Esophagus squamous epithelium (tissue), 5 donors: ENCODE measurements around the gene SCN1A. TPM values are rescaled to one million over a fixed set of nuclear protein-coding genes. Genes with fewer than 3 reads are reported as not detected.

ENCODE experiments used
- DNase-seq: peaks from one replicate; lab custom pipeline; 2025; lab: John Stamatoyannopoulos, UW
- H3K27ac ChIP-seq, 4 donors: fragments of 200-600 bp; sonication (generic); one replicate each; pipeline ENCODE4 v1.5.1; 2016 to 2019; ENCODE audit warnings: mild to moderate bottlenecking in 1 of 4
- H3K27me3 ChIP-seq, 4 donors: fragments of 200-600 bp; sonication (generic); 1 replicate in 3 of 4; 2 replicates in 1 of 4; pipeline versions ENCODE4 v1.5.1 to v1.6.0; 2017 to 2021; ENCODE audit warnings: antibody characterized with exemption in 1 of 4
- H3K36me3 ChIP-seq, 3 donors: fragments of 200-600 bp; sonication (generic); one replicate each; pipeline ENCODE4 v1.5.1; 2016 to 2019
- H3K4me1 ChIP-seq, 3 donors: fragments of 200-600 bp; sonication (generic); one replicate each; pipeline ENCODE4 v1.5.1; 2017 to 2019
- H3K4me3 ChIP-seq, 4 donors: fragments of 200-600 bp; sonication (generic); 1 replicate in 3 of 4; 2 replicates in 1 of 4; pipeline ENCODE4 v1.5.1; 2016 to 2019; ENCODE audit warnings: mild to moderate bottlenecking in 2 of 4, moderate library complexity in 1 of 4
- H3K9me3 ChIP-seq, 3 donors: fragments of 200-600 bp; sonication (generic); one replicate each; pipeline ENCODE4 v1.5.1; 2016 to 2019
- POLR2A ChIP-seq, 4 donors: fragments of 450-650 bp; IDR thresholded peaks; one replicate each; pipeline ENCODE4 v1.6.1; 2017; ENCODE audit warnings: antibody characterized with exemption in 4 of 4, mild to moderate bottlenecking in 4 of 4, moderate library complexity in 3 of 4
- WGBS, 2 donors: methylation state at CpG; one replicate each; pipeline ENCODE4 v1.1.5; 2018; 5-methylcytosine and 5-hydroxymethylcytosine counted together
- intact Hi-C: fragments of 100-400 bp; cut with DNase I; formaldehyde crosslinking; loops from one replicate; pipeline ENCODE4 v1.15.0; 2022
- total RNA-seq, 4 donors: library from RNA; depleted of rRNA; stranded (reverse); fragments of >200 nt; gene quantifications; one replicate each; pipeline ENCODE4 v1.1.0, GENCODE V29; 2016
- TF ChIP-seq, protein P1 (sequence below), 6 experiments: fragments of 450-650 bp in 4 of 6; fragments of 200-600 bp in 2 of 6; sonication (generic) in 2 of 6; IDR thresholded peaks; one replicate each; pipeline ENCODE4 v1.5.1; 2016 to 2019; ENCODE audit warnings: antibody characterized with exemption in 6 of 6, mild to moderate bottlenecking in 4 of 6, moderate library complexity in 4 of 6
- donor health status: DM: yes; HTN: yes; CAD: no.

SCN1A gene
- not detected for total RNA-seq

DNA sequence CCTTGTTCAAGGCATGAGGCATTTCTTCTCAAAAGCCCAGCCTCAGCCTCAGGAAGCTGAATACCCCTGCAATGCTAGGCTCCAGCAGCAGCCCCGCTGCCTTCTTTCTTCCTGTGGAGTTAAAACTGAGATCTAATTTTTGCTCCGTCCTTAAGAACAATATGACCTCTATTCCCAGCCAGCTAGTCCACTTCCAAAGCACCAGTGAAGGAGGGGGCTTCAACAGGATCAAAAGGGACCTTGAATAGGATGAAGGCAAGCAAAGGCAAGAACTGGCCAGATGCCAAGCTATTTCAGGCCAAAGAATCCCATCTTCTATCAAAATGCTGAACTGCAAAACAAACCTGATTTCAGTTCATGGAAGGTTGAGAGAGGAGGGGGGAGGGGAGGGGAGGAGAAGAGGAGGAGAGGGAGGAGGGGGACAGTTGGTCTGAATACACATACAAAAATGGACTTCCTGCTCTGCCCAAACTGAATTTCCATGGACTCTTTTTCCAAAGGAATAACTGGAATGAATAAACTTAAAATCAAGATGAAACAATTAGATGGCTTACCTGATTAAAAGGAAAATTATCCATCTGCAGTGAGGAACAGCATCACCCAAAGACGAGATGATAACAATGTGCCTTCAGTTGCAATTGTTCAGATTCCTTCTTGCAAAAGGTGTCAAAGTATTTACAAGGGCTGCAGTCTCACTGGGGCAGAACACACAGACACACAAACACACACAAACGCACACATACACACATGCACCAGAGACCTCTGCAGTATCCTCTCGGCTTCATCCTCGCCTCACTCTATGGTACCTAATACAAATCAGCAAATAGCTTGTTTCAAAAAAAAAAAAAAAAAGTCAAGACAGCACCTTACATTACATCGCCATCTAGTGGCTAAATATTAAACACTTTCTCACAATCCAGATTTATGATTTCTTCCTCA is at the start of gene SCN1A:
SCN1A (minus strand) TSS at position 804 of the 939 bp plus-strand sequence. CDS start 54,399 bp downstream, outside the sequence.
- intact Hi-C loops, result no loop called here
- peaks cover 0 to 16% (median 0%) of the 10 kb centered on the region in 4 donors for H3K27me3 ChIP-seq
- no peak within 1 kb of the TSS for H3K4me3 ChIP-seq
- no peak for TF ChIP-seq POLR2A (IDR thresholded peaks at IDR 0.05)
- TF ChIP-seq, protein P1, sequence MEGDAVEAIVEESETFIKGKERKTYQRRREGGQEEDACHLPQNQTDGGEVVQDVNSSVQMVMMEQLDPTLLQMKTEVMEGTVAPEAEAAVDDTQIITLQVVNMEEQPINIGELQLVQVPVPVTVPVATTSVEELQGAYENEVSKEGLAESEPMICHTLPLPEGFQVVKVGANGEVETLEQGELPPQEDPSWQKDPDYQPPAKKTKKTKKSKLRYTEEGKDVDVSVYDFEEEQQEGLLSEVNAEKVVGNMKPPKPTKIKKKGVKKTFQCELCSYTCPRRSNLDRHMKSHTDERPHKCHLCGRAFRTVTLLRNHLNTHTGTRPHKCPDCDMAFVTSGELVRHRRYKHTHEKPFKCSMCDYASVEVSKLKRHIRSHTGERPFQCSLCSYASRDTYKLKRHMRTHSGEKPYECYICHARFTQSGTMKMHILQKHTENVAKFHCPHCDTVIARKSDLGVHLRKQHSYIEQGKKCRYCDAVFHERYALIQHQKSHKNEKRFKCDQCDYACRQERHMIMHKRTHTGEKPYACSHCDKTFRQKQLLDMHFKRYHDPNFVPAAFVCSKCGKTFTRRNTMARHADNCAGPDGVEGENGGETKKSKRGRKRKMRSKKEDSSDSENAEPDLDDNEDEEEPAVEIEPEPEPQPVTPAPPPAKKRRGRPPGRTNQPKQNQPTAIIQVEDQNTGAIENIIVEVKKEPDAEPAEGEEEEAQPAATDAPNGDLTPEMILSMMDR (IDR thresholded peaks at IDR 0.05), result peak in 5 of 6 experiments; percentile 34 to 67 (median 37)
- peaks cover 0 to 5% (median 0%) of the 10 kb centered on the region in 3 donors for H3K4me1 ChIP-seq
- no peaks in the 10 kb centered on the region for H3K36me3 ChIP-seq
- 15 to 19% methylated on average over 6 to 7 of the region's 7 CpGs for WGBS, 2 donors
- no peaks in the 10 kb centered on the region for H3K9me3 ChIP-seq
- no peak for DNase-seq
- no peak within 1 kb of the TSS for H3K27ac ChIP-seq

DNA sequence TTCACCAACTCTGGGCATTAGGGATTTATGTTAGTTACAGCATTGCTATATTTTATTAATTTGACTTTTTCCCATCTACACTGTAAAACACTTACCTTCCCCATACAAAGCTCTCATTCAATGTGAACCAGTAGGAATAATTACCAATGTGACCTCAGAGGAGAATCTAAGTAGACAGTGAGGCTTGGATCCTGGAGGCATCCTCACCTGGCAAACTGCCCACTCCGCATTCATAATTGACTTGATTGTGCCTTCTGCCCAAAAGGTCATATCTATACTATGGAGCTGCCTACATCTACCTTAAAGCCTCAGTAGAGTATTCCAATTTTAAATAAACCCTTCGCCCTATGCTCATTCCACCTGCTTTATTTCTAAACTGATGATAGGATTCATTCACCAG is 45.4 kb upstream of the SCN1A start:
- Histone ChIP-seq H3K36me3 (no peaks in the 10 kb centered on the region), H3K27me3 (no peaks in the 10 kb centered on the region), H3K27ac (no peak overlapping the region), H3K9me3 (no peaks in the 10 kb centered on the region), H3K4me3 (no peak overlapping the region), H3K4me1 (no peaks in the 10 kb centered on the region)
- TF ChIP-seq, protein P1 (IDR thresholded peaks at IDR 0.05), result no peak
- no peak for TF ChIP-seq POLR2A (IDR thresholded peaks at IDR 0.05)
- no peak for DNase-seq
- intact Hi-C loops, result no loop called here
- 83 to 86% methylated on average over 2 of the region's 2 CpGs for WGBS, 2 donors

- H3K4me1 ChIP-seq, result no peaks in the 10 kb centered on the region
- no peaks in the 10 kb centered on the region for H3K36me3 ChIP-seq
- no peaks in the 10 kb centered on the region for H3K27me3 ChIP-seq
- H3K9me3 ChIP-seq, result no peaks in the 10 kb centered on the region
- TF ChIP-seq POLR2A (IDR thresholded peaks at IDR 0.05), result no peak
- TF ChIP-seq, protein P1 (IDR thresholded peaks at IDR 0.05), result no peak
- 67 to 68% methylated on average over 3 of the region's 3 CpGs for WGBS, 2 donors
- H3K4me3 ChIP-seq, result no peak overlapping the region
- intact Hi-C loops, result no loop called here
- no peak overlapping the region for H3K27ac ChIP-seq
- DNase-seq, result no peak
Measured at GRCh38 chr2:166171216-166171615, 43.4 kb upstream of the SCN1A start.

GRCh38 chr2:166170356-166170755 is 42.5 kb upstream of the SCN1A start:
- H3K9me3 ChIP-seq, result no peaks in the 10 kb centered on the region
- H3K4me3 ChIP-seq, result no peak overlapping the region
- H3K4me1 ChIP-seq, result no peaks in the 10 kb centered on the region
- TF ChIP-seq POLR2A (IDR thresholded peaks at IDR 0.05), result no peak
- TF ChIP-seq, protein P1 (IDR thresholded peaks at IDR 0.05), result no peak
- H3K27ac ChIP-seq, result no peak overlapping the region
- WGBS, 2 donors, result 84 to 91% methylated on average over 2 of the region's 2 CpGs
- intact Hi-C loops, result no loop called here
- no peak for DNase-seq
- H3K36me3 ChIP-seq, result no peaks in the 10 kb centered on the region
- no peaks in the 10 kb centered on the region for H3K27me3 ChIP-seq

- TF ChIP-seq, protein P1 (IDR thresholded peaks at IDR 0.05), result no peak
- TF ChIP-seq POLR2A (IDR thresholded peaks at IDR 0.05), result no peak
- no peak for DNase-seq
- Histone ChIP-seq H3K36me3 (no peaks in the 10 kb centered on the region), H3K27me3 (no peaks in the 10 kb centered on the region), H3K4me3 (no peak overlapping the region), H3K9me3 (no peaks in the 10 kb centered on the region), H3K27ac (no peak overlapping the region), H3K4me1 (no peaks in the 10 kb centered on the region)
- WGBS, 2 donors, result 18 to 26% methylated on average over 2 of the region's 2 CpGs
- intact Hi-C loops, result no loop called here
Measured at GRCh38 chr2:166167449-166167848, 39.6 kb upstream of the SCN1A start.
